ENCODE measurements around the gene C22orf39.

The C22orf39 gene

DNA sequence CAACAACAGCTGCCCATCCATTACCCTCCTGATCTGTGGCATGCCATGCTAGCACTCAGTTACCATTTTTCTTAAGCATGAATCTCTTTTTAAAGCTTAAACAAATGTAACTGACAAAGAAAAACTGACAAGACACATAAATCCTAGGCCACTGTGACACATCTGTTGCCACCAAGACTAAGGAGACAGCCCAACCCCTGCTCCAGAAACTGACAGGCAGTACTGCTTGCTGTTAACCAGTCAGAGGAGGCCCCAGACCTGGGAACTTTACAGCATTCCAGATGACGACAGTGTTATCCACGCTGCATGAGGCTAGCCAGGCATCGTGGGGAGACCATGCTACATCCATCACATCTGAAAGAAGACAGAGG, 49.8 kb downstream of the C22orf39 start:
- DNase-seq, result no peak

DNA sequence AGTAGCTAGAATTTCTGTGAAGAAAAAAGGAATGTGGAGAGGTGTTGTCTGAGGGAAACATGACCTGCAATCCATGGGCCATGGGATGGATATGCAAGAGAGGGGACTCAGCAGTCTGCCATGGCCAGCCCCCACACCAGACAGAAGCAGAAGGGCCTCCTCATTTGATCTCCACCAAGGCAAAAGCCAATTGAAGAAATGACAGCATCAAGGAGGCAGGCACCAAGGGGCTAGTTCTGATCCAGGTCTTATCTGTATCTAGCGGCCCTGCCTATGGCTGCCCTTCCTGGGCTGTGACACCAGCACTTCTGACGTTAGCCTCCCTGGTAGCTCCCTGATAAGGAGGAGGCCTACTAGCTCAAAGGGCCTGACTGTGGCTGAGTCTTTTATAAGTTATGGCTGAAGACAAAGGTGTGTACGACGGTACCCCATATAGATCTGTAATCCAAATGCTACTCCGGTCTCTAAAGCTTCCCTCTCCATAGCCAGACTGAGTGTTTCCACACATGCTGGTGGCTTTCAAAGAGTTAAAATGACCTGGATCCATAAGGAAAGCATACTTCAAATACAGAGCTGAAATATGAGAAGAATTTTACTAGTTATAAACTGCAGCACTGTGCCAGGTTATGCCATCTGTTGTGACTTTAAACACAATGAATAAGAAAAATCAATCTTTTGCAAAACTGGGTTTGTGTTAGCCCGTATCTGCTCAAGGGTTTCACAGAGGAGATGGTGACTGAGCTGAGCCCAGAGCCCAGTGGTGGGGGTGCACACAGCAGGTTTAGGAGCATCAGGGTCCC, 50.4 kb downstream of the C22orf39 start:
- no peak for DNase-seq

DNA sequence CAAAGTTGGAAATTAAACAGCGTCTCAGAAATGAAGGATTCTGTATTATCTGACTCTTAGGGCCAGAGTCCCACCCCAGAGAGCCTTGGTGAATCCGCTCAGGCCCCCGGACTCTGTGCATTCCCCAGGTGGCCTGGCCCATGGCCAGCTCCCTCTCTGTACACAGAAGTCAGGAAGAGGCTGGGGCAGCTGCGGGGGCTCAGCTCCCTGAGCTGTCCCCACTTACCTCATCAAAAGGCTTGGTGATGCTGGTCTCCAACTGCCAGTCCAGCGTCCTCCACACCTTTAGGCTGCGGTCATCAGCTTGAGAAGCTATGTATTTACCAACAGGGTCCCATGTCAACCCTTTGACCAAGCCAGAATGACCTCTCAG, 51.0 kb downstream of the C22orf39 start:
- DNase-seq, result no peak

DNA sequence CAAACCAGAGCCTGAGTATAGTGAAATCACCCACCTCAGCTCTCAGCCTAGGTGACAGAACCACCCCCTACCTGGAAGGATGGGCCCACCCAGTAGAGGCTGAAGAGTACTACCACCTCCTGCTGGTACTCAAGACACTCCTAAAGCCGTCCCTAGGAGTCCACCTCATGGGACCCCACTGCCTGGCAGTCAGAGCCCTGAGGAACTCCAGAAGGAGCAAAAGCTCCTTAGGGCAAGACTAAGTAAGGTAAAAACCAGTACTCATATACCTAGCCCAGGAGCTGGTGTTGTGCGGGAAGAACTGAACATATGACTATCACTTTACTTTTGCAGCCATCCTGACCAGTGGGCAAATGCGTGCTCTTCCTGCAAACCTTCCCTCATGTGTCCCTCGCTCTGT, 52.2 kb downstream of the C22orf39 start:
- DNase-seq, result no peak

DNA sequence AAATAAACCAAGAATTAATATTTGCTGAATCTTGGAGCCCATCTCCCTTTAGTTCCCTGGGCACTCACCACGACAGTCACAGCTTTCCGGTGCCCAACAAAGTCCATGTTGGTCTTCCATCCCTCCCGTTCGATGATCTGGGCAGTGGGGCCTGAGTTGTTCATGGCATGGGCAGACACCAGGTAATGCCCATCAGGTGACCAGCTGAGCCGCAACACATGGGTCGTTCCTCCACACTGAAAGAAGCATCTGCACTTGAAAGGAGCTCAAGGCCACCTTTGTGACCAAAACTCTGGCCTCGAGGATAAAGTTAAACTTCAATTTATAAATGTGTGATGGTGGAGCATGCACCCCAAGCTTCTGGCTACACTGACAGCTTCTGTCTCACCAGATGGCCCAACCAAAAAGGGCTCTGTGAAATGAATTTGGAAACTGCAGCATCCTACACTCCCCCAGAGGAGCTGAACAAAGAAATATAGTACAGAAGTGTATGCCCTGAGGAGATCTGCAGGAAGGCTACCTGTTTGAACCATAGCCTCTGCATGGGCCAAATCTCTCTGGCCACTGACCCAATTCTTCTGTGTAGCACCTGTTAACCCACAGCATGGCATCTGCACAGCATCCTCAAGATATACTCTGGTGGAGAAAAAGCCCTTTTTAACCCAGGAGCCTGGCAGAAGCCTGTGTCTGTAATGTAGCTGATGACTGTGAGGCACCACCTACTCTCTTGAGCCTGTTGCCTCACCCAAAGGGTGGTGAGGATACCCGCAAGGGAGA, 53.0 kb downstream of the C22orf39 start:
- DNase-seq, result no peak

DNA sequence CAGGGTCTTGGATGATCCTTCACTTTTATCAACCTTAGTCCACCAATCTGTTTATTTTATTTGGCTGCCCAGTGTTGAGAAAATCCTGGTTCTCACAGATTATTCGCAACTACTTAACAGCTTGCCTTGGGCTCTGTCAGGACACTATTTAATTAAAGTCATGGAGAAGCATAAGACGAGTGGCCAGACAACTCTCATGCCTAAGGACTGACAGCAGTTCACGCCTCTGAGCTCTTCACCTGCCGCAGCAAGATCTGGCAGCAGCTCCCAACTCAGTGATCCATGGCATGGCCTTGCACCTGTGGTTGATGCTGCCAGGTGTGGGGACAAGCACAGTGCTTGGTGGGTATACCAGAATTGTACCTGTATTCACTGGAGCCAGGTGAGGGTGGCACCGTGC, 53.8 kb downstream of the C22orf39 start:
- no peak for DNase-seq

All from T-helper 2 cell (primary cell).